Psoas muscle (tissue), 8 donors: ENCODE results near the gene SHMT2. TPM values are rescaled to one million over a fixed set of nuclear protein-coding genes. Genes with fewer than 3 reads are reported as not detected.
A peak's percentile ranks its signal among the peaks of the same experiment; 100 is the strongest.

ENCODE experiments used
- ATAC-seq, 4 donors: fragments of 200-7000 bp; cut with Tn5 transposase; one replicate each; pipeline ENCODE4 v1.9.1; 2020; ENCODE audit warnings: moderate library complexity in 3 of 4, mild to moderate bottlenecking in 2 of 4
- DNase-seq, 2 donors: peaks; one replicate each; pipeline ENCODE4 v3.0.0-alpha.2; 2020
- H3K27ac ChIP-seq: fragments of 200-600 bp; one replicate; pipeline ENCODE4 v1.8.0; 2022
- H3K27me3 ChIP-seq, 3 donors: fragments of 200-600 bp in 1 of 3; one replicate each; pipeline versions ENCODE4 v1.6.1 to v1.8.0; 2013 to 2022; ENCODE audit warnings: low read length in 2 of 3, mild to moderate bottlenecking in 2 of 3, moderate library complexity in 1 of 3; ENCODE audit not compliant: insufficient read depth in 3 of 3
- H3K36me3 ChIP-seq, 2 donors: fragments of 200-600 bp in 1 of 2; one replicate each; pipeline versions ENCODE4 v1.6.1 to v1.8.0; 2013 to 2022; ENCODE audit warnings: low read depth in 1 of 2, mild to moderate bottlenecking in 1 of 2, moderate library complexity in 1 of 2; ENCODE audit not compliant: insufficient read depth in 1 of 2
- H3K4me1 ChIP-seq: fragments of 200-600 bp; one replicate; pipeline ENCODE4 v1.8.0; 2022
- H3K4me3 ChIP-seq: fragments of 200-600 bp; one replicate; pipeline ENCODE4 v1.8.0; 2022; ENCODE audit warnings: mild to moderate bottlenecking
- H3K9me3 ChIP-seq: fragments of 200-600 bp; one replicate; pipeline ENCODE4 v1.8.0; 2022
- CTCF ChIP-seq: fragments of 200-600 bp; IDR thresholded peaks from one replicate; pipeline ENCODE4 v1.8.0; 2022; ENCODE audit warnings: antibody characterized with exemption
- WGBS, 3 donors: extraction: QIAGEN DNeasy Blood & Tissue Kit; methylation state at CpG; one replicate each; pipeline versions ENCODE4 v1.1.6 to v1.1.7; 2013; 5-methylcytosine and 5-hydroxymethylcytosine counted together
- intact Hi-C, 2 donors: fragments of 100-400 bp; cut with DNase I; formaldehyde crosslinking; loops; one replicate each; pipeline versions ENCODE4 v1.11.0 to v1.14.2; 2022
- polyA plus RNA-seq, 3 donors: library from polyadenylated mRNA; stranded (reverse); fragments of 200-250 nt; gene quantifications; one replicate each; pipeline ENCODE4 v1.2.3, GENCODE V29; 2013
- total RNA-seq, 4 donors: library from RNA; stranded (reverse); fragmentation: NEBNext Ultra II Directional in 2 of 4; extraction: Animal tissue kit (Norgen Biotek cat#: 25700) in 2 of 4; gene quantifications; one replicate each; pipeline versions ENCODE4 v1.2.1 to v1.2.4, GENCODE V29; 2021 to 2023
- donor health status: healthy with polysubstance abuse.
- donor health status: DM: no; HTN: no; CAD: no; lungs with moderate emphysema.
- donor health status: Bipolar disorder and iron deficiency.
- donor health status: healthy.
- donor health status: DM: yes; HTN: yes; CAD: no.
- donor health status: DM: no; HTN: no; CAD: no.
- donor health status: DM: no; HTN: no; CAD: no.
- donor health status: DM: yes; HTN: yes; CAD: no.

Gene SHMT2
- total and polyA plus RNA-seq, 7 donors: 36.6 to 66.8 (median 53.6) TPM

DNA sequence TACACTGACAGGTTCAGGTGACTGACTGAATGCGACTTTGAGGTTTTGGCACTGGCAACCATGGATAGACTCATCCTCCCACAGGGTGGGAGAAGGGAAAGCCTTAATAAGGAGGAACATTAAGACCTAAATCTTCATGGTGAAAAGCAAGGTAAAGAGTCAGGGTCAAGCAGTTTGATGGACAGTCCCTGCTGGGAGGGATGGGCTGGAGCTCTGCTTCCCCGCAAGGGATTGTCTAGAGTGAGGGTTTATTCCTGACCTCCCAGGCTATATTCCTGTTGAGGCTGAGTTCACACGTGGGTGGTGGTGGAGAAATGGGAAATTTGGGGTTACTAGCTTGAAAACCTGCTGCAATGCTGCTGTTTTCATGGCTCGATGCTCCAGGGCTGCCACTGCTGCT lies 30.9 kb downstream of the SHMT2 start:
- peak overlapping the region; percentile 81 for H3K27ac ChIP-seq
- no peak for TF ChIP-seq CTCF

DNA sequence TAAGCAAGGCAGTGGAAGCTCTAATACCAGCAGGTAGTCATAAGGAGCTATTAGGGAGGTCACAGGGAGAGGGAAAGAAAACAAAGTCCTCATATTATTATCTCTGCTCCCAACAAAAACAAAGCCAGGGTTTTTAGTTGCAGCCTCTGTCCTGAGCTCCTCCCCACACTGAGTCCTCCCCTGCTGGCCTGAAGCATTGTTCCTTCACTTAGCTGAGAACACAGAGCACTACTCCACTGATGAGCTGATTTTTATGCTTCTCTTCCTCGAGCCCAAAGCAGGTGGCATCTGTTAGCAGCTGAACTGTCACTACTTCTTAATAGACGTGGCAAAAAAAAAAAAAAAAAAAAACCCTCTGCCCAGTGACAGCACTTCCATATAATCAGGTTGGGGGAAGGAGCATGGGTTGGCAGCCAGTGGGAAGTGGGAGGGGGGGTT lies 31.9 kb downstream of the SHMT2 start:
- no peak for TF ChIP-seq CTCF
- H3K9me3 ChIP-seq: no peaks in the 10 kb centered on the region
- H3K27me3 ChIP-seq: no peaks in the 10 kb centered on the region
- no peak for DNase-seq
- peak; percentile 39 to 76 (median 61) for ATAC-seq
- peak overlapping the region; percentile 81 for H3K27ac ChIP-seq
- peaks cover 78% of the 10 kb centered on the region for H3K4me1 ChIP-seq
- intact Hi-C loops: loop anchor here in 1 of 2 donors (5.0 kb wide), 1 partner anchor 196 kb away; the partner anchor contains the start of genes GLI1 and INHBE
- 13 to 31% (median 24%) methylated on average over 2 of the region's 2 CpGs for WGBS, 3 donors
- peaks cover 0 to 27% of the 10 kb centered on the region in 2 donors for H3K36me3 ChIP-seq
- peak overlapping the region; percentile 35 for H3K4me3 ChIP-seq

More for the DNA sequence above, 30.9 kb downstream of the SHMT2 start:
- H3K4me3 ChIP-seq: no peak overlapping the region
- H3K36me3 ChIP-seq: peaks cover 3 to 30% of the 10 kb centered on the region in 2 donors
- intact Hi-C loops: loop anchor here in 1 of 2 donors (5.0 kb wide), 1 partner anchor 197 kb away; the partner anchor contains the start of genes GLI1 and INHBE
- no peaks in the 10 kb centered on the region for H3K27me3 ChIP-seq
- H3K9me3 ChIP-seq: no peaks in the 10 kb centered on the region
- 38 to 57% (median 48%) methylated on average over 4 of the region's 4 CpGs for WGBS, 3 donors
- DNase-seq (no peak), ATAC-seq (peak in 1 of 4 donors; percentile 10)
- H3K4me1 ChIP-seq: peaks cover 78% of the 10 kb centered on the region

GRCh38 chr12:57262126-57262822 lies 32.8 kb downstream of the SHMT2 start:
- WGBS, 3 donors: 30 to 47% (median 32%) methylated on average over 3 of the region's 3 CpGs
- intact Hi-C loops: loop anchor here in 1 of 2 donors (5.0 kb wide), 1 partner anchor 195 kb away; the partner anchor contains the start of genes GLI1 and INHBE
- Histone ChIP-seq H3K27me3 (no peaks in the 10 kb centered on the region), H3K4me3 (peak overlapping the region; percentile 35), H3K27ac (peak overlapping the region; percentile 81), H3K36me3 (peaks cover 0 to 33% of the 10 kb centered on the region in 2 donors), H3K4me1 (peaks cover 73% of the 10 kb centered on the region), H3K9me3 (no peaks in the 10 kb centered on the region)
- DNase-seq (no peak), ATAC-seq (peak; percentile 35 to 72 (median 66))
- no peak for TF ChIP-seq CTCF

DNA sequence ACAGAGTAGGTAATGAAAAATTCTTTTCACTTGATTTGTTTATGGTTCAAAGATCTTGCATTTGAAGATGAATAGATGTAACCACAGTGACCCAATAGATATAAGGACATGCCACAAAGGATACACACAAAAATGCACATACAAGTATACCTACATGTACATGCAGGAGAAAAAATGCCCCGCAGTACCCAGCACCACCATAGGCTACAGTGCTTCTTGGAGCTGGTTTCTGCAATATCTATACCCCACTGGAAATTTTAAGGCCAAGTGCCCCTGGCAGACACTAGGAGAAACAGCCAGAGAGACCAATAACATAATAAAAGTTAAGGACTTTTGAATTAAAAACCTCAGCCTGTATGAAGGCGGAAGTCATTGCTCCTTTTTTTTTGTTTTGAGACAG lies 33.6 kb downstream of the SHMT2 start:
- Histone ChIP-seq H3K9me3 (no peaks in the 10 kb centered on the region), H3K27ac (peak overlapping the region; percentile 81), H3K4me1 (peaks cover 66% of the 10 kb centered on the region), H3K36me3 (peaks cover 0 to 40% of the 10 kb centered on the region in 2 donors), H3K27me3 (no peaks in the 10 kb centered on the region), H3K4me3 (no peak overlapping the region)
- DNase-seq: no peak
- intact Hi-C loops: loop anchor here in 1 of 2 donors (5.0 kb wide), 1 partner anchor 194 kb away; the partner anchor contains the start of genes GLI1 and INHBE
- no peak for ATAC-seq
- WGBS, 3 donors: 87 to 96% (median 93%) methylated on average over 2 of the region's 2 CpGs
- no peak for TF ChIP-seq CTCF
